Nucleus accumbens (tissue), 56 donors: ENCODE data around the gene GRIFIN.

Source experiments
- DNase-seq, 56 donors: peaks; one replicate each; lab custom pipeline; 2025; lab: John Stamatoyannopoulos, UW

Gene GRIFIN

GRCh38 chr7:2514473-2515423 lies 38.5 kb upstream of the GRIFIN start:
- no peak for DNase-seq

GRCh38 chr7:2513702-2514101 lies 37.5 kb upstream of the GRIFIN start:
- no peak for DNase-seq

- DNase-seq, result no peak
Observed at GRCh38 chr7:2512713-2513112, 36.5 kb upstream of the GRIFIN start.

- DNase-seq, result peak in 1 of 56 donors; percentile 25
Observed at GRCh38 chr7:2512179-2512661, 36.0 kb upstream of the GRIFIN start.

- DNase-seq, result no peak
Observed at GRCh38 chr7:2511769-2512168, 35.6 kb upstream of the GRIFIN start.

- DNase-seq, result no peak
Observed at GRCh38 chr7:2510909-2511768, 34.9 kb upstream of the GRIFIN start.

- DNase-seq, result no peak
Observed at GRCh38 chr7:2510130-2510776, 34.1 kb upstream of the GRIFIN start.

GRCh38 chr7:2509298-2509906 lies 33.2 kb upstream of the GRIFIN start:
- DNase-seq, result no peak

GRCh38 chr7:2508327-2509215 lies 32.4 kb upstream of the GRIFIN start:
- no peak for DNase-seq

- DNase-seq, result no peak
Observed at GRCh38 chr7:2507917-2508306, 31.7 kb upstream of the GRIFIN start.

- DNase-seq, result no peak
Observed at GRCh38 chr7:2507208-2507916, 31.2 kb upstream of the GRIFIN start.

GRCh38 chr7:2505401-2505800 lies 29.2 kb upstream of the GRIFIN start:
- DNase-seq, result peak in 1 of 56 donors; percentile 17

- DNase-seq, result no peak
Observed at GRCh38 chr7:2504889-2505375, 28.7 kb upstream of the GRIFIN start.

- DNase-seq, result no peak
Observed at GRCh38 chr7:2504128-2504888, 28.1 kb upstream of the GRIFIN start.

- DNase-seq, result no peak
Observed at GRCh38 chr7:2503056-2503941, 27.1 kb upstream of the GRIFIN start.

GRCh38 chr7:2502647-2502966 lies 26.4 kb upstream of the GRIFIN start:
- no peak for DNase-seq
